LNCAP (cell line): ENCODE measurements around the gene PACS1.

Source experiments
- CTCF ChIP-seq: fragments of 450-650 bp; IDR thresholded peaks from 2 replicates; pipeline ENCODE4 v1.5.1; 2017; ENCODE audit warnings: mild to moderate bottlenecking

PACS1 gene

GRCh38 chr11:66293777-66294625, 223.9 kb downstream of the PACS1 start:
- TF ChIP-seq CTCF: no peak
